Measurements from ENCODE around the gene HINT3. TPM values are rescaled to one million over a fixed set of nuclear protein-coding genes. Genes with fewer than 3 reads are reported as not detected.

HINT3 gene
- total RNA-seq, 2 experiments from 2014 or later: 8.5 to 8.6 TPM

DNA sequence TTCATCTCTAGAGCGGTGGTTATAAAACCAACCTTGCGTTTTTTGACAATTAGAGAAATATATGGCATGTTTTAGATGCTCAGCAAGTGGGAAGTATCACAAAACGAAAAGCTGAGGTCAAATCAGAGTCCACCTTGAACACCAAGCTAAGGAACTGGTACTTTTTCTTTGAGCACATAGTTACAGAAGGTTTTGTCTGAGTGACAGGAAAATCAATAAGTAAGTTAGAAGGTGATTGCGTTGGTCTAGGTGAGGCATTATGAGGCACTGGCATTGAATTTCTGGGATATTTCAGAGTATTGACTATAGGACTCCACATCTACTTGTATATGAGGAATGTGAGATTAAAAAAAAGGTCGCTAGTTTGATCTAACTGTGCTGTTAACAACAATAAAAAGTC is 597 bp upstream of the HINT3 start:
- Mint-ChIP-seq H3K9me3 (no peaks in the 10 kb centered on the region), H3K27me3 (peaks cover 6% of the 10 kb centered on the region), H3K27ac (no peak overlapping the region), H3K36me3 (ENCODE audit: low read depth) (peaks cover 2% of the 10 kb centered on the region), H3K4me1 (ENCODE audit: low read depth) (peaks cover 5% of the 10 kb centered on the region), H3K4me3 (no peak overlapping the region)
- ChIA-PET CTCF (interaction anchor here (0.6 to 8.5 kb wide), 40 partner anchors 8 to 655 kb away, joined by 3 to 92 read pairs (median 6); partner anchors contain the start of genes HDDC2, NCOA7 and TRMT11), POLR2A (interaction anchor here (0.7 to 3.5 kb wide), 9 partner anchors 22 to 164 kb away, joined by 3 to 21 read pairs (median 4); partner anchors contain the start of genes NCOA7 and TRMT11)
- TF ChIP-seq, protein P1, sequence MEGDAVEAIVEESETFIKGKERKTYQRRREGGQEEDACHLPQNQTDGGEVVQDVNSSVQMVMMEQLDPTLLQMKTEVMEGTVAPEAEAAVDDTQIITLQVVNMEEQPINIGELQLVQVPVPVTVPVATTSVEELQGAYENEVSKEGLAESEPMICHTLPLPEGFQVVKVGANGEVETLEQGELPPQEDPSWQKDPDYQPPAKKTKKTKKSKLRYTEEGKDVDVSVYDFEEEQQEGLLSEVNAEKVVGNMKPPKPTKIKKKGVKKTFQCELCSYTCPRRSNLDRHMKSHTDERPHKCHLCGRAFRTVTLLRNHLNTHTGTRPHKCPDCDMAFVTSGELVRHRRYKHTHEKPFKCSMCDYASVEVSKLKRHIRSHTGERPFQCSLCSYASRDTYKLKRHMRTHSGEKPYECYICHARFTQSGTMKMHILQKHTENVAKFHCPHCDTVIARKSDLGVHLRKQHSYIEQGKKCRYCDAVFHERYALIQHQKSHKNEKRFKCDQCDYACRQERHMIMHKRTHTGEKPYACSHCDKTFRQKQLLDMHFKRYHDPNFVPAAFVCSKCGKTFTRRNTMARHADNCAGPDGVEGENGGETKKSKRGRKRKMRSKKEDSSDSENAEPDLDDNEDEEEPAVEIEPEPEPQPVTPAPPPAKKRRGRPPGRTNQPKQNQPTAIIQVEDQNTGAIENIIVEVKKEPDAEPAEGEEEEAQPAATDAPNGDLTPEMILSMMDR (IDR thresholded peaks at IDR 0.05): no peak
- ATAC-seq (no peak), DNase-seq (no peak)
- intact Hi-C loops (cut with micrococcal nuclease): loop anchor here (2.0 to 5.0 kb wide), 2 partner anchors 39 to 175 kb away; no protein-coding TSS in a partner anchor

DNA sequence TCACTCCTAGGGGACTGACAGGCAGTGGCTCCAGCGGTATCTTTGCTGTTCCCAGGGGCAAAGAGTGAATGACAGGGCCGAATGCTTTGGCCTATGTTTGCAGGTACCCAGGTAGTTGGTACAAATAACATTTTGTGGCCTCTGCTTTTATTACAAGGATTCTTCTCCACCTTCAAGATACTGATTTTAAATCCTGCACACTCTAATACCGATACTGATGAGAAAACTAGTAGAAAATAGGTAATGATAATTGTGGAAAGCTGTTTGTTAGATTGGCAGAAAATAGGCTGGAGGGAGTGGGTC is 772 bp downstream of the HINT3 start:
- ATAC-seq (no peak), DNase-seq (no peak)
- peaks cover 3% of the 10 kb centered on the region for H3K27me3 Mint-ChIP-seq
- CTCF ChIA-PET: interaction anchor here (0.6 to 8.5 kb wide), 21 partner anchors 8 to 177 kb away, joined by 3 to 92 read pairs (median 10); partner anchors contain the start of genes NCOA7 and TRMT11
- H3K36me3 Mint-ChIP-seq (ENCODE audit: low read depth): peaks cover 2% of the 10 kb centered on the region
- POLR2A ChIA-PET: interaction anchor here (0.8 to 3.5 kb wide), 7 partner anchors 8 to 655 kb away, joined by 3 to 23 read pairs (median 6); partner anchors contain the start of genes HDDC2, NCOA7 and TRMT11
- no peaks in the 10 kb centered on the region for H3K9me3 Mint-ChIP-seq
- TF ChIP-seq, protein P1 (IDR thresholded peaks at IDR 0.05): no peak
- H3K4me1 Mint-ChIP-seq (ENCODE audit: low read depth): peaks cover 9% of the 10 kb centered on the region
- no peak overlapping the region for H3K4me3 Mint-ChIP-seq
- no peak overlapping the region for H3K27ac Mint-ChIP-seq
- intact Hi-C loops (cut with micrococcal nuclease): loop anchor here (2.0 to 5.0 kb wide), 2 partner anchors 40 to 177 kb away; no protein-coding TSS in a partner anchor

DNA sequence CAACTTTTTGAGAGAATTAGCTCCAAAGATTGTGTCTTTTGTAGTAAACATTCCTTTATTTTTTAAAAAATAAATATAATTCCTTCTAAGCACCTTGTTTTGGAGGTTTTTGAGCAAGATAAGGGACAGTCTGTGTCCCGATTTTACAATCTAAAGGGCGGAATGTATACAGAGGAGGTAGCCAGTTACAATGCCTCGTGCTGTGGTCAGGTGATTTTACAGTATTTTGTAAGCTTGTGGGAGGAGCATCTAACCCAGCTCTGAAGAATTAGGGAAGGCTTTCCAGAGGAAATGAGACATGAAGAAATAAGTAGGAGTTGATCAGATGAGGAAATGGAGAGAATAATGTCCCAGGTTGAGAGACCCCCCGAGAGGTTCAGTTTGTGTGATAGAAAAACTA is 1.3 kb downstream of the HINT3 start:
- no peaks in the 10 kb centered on the region for H3K9me3 Mint-ChIP-seq
- ChIA-PET POLR2A (interaction anchor here (1.1 to 3.5 kb wide), 5 partner anchors 28 to 656 kb away, joined by 3 to 23 read pairs (median 16); partner anchors contain the start of genes HDDC2, NCOA7 and TRMT11), CTCF (interaction anchor here (1.0 to 8.5 kb wide), 15 partner anchors 8 to 177 kb away, joined by 3 to 92 read pairs (median 14); partner anchors contain the start of genes NCOA7 and TRMT11)
- peaks cover 11% of the 10 kb centered on the region for H3K4me1 Mint-ChIP-seq (ENCODE audit: low read depth)
- ATAC-seq (no peak), DNase-seq (peak; percentile 22)
- H3K36me3 Mint-ChIP-seq (ENCODE audit: low read depth): peaks cover 2% of the 10 kb centered on the region
- intact Hi-C loops (cut with micrococcal nuclease): loop anchor here (2.0 to 5.0 kb wide), 2 partner anchors 41 to 177 kb away; no protein-coding TSS in a partner anchor
- H3K27ac Mint-ChIP-seq: no peak overlapping the region
- no peak overlapping the region for H3K4me3 Mint-ChIP-seq
- TF ChIP-seq, protein P1 (IDR thresholded peaks at IDR 0.05): no peak
- H3K27me3 Mint-ChIP-seq: peaks cover 3% of the 10 kb centered on the region

DNA sequence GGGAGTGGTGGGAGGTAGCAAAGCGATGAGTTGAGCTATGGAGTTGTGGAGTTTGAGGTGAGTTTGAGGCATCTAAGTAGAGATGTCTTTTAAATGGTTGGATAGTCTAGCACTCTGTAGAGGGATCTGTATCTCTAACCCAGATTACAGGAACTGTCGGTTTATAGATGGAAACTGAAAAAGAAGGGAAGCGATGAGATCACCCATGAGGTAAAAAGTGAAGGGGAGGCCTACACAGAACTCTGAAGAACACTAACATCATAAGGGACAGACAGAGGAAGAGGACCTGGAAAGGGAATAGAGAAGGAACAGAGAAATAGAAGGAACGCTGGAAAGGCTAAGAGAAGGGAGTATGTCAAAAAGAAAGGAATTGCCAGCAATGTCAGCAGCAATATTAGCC is 2.5 kb downstream of the HINT3 start:
- H3K4me1 Mint-ChIP-seq (ENCODE audit: low read depth): peaks cover 17% of the 10 kb centered on the region
- H3K36me3 Mint-ChIP-seq (ENCODE audit: low read depth): peaks cover 2% of the 10 kb centered on the region
- no peak overlapping the region for H3K4me3 Mint-ChIP-seq
- no peak overlapping the region for H3K27ac Mint-ChIP-seq
- ATAC-seq (no peak), DNase-seq (no peak)
- CTCF ChIA-PET: interaction anchor here (1.2 to 8.5 kb wide), 5 partner anchors 11 to 167 kb away, joined by 3 to 92 read pairs (median 25); no protein-coding TSS in a partner anchor
- TF ChIP-seq, protein P1 (IDR thresholded peaks at IDR 0.05): no peak
- POLR2A ChIA-PET: interaction anchor here (1.8 to 3.5 kb wide), 3 partner anchors 27 to 178 kb away, joined by 5 to 23 read pairs (median 21); partner anchors contain the start of genes NCOA7 and TRMT11
- H3K27me3 Mint-ChIP-seq: peaks cover 1% of the 10 kb centered on the region
- intact Hi-C loops (cut with micrococcal nuclease): loop anchor here (5.0 kb wide), 1 partner anchor 42 kb away; no protein-coding TSS in a partner anchor
- H3K9me3 Mint-ChIP-seq: no peaks in the 10 kb centered on the region

DNA sequence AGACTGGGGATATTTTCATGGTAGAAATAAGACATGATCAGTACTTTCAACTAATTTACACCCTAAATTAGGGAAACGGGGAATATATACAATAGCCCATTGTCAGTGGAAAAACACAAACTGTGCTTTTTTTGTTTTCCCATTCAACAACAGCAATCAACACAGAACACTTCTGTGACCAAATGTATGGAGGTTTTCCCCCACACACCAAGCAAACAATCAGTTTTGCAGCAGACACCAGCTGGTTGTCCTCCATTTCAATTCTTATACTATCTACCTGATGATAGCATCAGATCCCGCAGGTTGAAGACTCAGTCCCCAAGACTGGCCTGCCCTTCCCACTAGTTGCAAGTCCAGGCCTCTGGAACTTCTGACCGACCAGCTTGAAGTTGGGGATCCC is 4.5 kb downstream of the HINT3 start:
- TF ChIP-seq, protein P1 (IDR thresholded peaks at IDR 0.05): no peak
- ChIA-PET CTCF (interaction anchor here (1.1 to 4.8 kb wide), 4 partner anchors 9 to 72 kb away, joined by 3 to 25 read pairs (median 5); partner anchors contain the start of gene TRMT11), POLR2A (interaction anchor here (0.6 to 0.7 kb wide), 2 partner anchors 172 to 180 kb away, joined by 3 read pairs; no protein-coding TSS in a partner anchor)
- intact Hi-C loops (cut with micrococcal nuclease): no loop called here
- Mint-ChIP-seq H3K36me3 (ENCODE audit: low read depth) (peaks cover 2% of the 10 kb centered on the region), H3K27ac (no peak overlapping the region), H3K4me3 (no peak overlapping the region), H3K9me3 (no peaks in the 10 kb centered on the region), H3K27me3 (no peaks in the 10 kb centered on the region), H3K4me1 (ENCODE audit: low read depth) (peaks cover 16% of the 10 kb centered on the region)
- DNase-seq: no peak
- ATAC-seq: no peak

Measured in activated CD8-positive, alpha-beta T cell treated with anti-CD3 and anti-CD28 coated beads for 36 hours (primary cell).